ENCODE results near the gene UBALD1. TPM values are rescaled to one million over a fixed set of nuclear protein-coding genes. Genes with fewer than 3 reads are reported as not detected.

Gene UBALD1
- total and polyA plus RNA-seq, 9 of the 15 experiments (the other 6 are each of a cell fraction or from before 2014, with no cell fraction given): 1.3 to 38.0 (median 6.2) TPM; not detected in 2

DNA sequence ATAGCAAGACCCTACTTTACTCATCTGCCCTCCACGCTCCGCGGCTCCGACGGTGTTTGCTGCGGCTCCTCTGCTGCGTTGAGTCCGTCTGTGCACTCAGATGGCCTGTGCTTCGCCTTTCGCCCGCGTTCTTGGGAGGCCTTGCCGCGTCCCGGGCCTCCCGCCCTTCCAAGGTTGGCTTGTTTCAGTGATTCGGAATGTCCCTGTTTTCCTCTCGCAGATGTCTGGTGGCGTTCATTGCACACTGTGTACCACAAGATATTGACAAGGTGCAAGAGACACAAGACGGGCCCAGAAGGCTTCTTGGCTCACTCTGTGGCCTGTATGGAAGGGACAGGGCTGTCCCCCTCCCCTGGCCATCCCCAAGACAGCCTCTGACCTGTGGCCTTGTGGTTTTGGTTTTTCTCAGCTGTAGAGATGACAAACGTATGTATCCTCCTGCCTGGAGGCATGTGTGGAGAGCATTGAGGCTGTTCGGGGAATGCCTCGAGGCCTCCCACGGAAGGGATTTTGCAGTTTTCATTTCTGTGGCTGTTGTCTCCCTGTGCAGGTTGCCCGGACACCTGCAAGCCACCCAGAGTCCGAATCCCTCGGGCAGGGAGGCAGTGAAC lies 25.3 kb upstream of the UBALD1 start:
- no peak overlapping the region for H3K27ac ChIP-seq (ENCODE audit: extremely low read depth, low read depth, low read length)
- H3K9me3 ChIP-seq (replicated peaks; ENCODE audit: control insufficient read depth, insufficient read depth, low read depth, low read length): no peaks in the 10 kb centered on the region
- H3K4me2 ChIP-seq (ENCODE audit: insufficient read depth, low read length): no peak overlapping the region
- intact Hi-C loops (cut with micrococcal nuclease): no loop called here
- in situ Hi-C loops (cut with MboI): no loop called here
- DNase-seq (ENCODE audit: extremely low read depth in 1 of 4, low spot score in 3 of 4): no peak
- H3K27me3 ChIP-seq (ENCODE audit: control insufficient read depth in 2 of 2, insufficient read depth in 2 of 2, low read length in 2 of 2): no peaks in the 10 kb centered on the region
- 0 out of 3 replicates have a peak, but pooled peaks have one; percentile 33 for ATAC-seq
- peaks cover 12% of the 10 kb centered on the region; the same call in 1 of the 3 replicates for H3K36me3 ChIP-seq (ENCODE audit: control insufficient read depth, insufficient read depth, low read length)
- peaks cover 4% of the 10 kb centered on the region; the same call in 1 of the 2 replicates for H4K20me1 ChIP-seq (replicated peaks; ENCODE audit: control insufficient read depth, insufficient read depth, low read length)
- no peaks in the 10 kb centered on the region for H3K9me1 ChIP-seq (ENCODE audit: control insufficient read depth, insufficient read depth, low read length)
- no TSS peak for BruUV-seq (replicated peaks)
- H3K4me3 ChIP-seq: no peak overlapping the region
- peak; percentile 46 for FAIRE-seq
- H3K79me2 ChIP-seq (ENCODE audit: control insufficient read depth, insufficient read depth, low read length): peaks cover 37% of the 10 kb centered on the region
- peak overlapping the region in 1 of 2 experiments; percentile 64; a peak in 2 of 4 replicates for H3K9ac ChIP-seq (ENCODE audit: insufficient read depth in 1 of 2, low read depth in 2 of 2, low read length in 2 of 2)
- WGBS (ENCODE audit: insufficient coverage, low coverage, missing lambda C conversion rate): 71% methylated on average over 11 of the region's 27 CpGs
- CTCF ChIA-PET (ENCODE audit: low intra/inter-chr PET ratio): interaction anchor here (0.8 kb wide), 1 partner anchor 11 kb away, joined by 3 read pairs; no protein-coding TSS in a partner anchor
- no peak overlapping the region for H2AFZ ChIP-seq (ENCODE audit: low read depth, low read length)
- TF ChIP-seq, protein P1, sequence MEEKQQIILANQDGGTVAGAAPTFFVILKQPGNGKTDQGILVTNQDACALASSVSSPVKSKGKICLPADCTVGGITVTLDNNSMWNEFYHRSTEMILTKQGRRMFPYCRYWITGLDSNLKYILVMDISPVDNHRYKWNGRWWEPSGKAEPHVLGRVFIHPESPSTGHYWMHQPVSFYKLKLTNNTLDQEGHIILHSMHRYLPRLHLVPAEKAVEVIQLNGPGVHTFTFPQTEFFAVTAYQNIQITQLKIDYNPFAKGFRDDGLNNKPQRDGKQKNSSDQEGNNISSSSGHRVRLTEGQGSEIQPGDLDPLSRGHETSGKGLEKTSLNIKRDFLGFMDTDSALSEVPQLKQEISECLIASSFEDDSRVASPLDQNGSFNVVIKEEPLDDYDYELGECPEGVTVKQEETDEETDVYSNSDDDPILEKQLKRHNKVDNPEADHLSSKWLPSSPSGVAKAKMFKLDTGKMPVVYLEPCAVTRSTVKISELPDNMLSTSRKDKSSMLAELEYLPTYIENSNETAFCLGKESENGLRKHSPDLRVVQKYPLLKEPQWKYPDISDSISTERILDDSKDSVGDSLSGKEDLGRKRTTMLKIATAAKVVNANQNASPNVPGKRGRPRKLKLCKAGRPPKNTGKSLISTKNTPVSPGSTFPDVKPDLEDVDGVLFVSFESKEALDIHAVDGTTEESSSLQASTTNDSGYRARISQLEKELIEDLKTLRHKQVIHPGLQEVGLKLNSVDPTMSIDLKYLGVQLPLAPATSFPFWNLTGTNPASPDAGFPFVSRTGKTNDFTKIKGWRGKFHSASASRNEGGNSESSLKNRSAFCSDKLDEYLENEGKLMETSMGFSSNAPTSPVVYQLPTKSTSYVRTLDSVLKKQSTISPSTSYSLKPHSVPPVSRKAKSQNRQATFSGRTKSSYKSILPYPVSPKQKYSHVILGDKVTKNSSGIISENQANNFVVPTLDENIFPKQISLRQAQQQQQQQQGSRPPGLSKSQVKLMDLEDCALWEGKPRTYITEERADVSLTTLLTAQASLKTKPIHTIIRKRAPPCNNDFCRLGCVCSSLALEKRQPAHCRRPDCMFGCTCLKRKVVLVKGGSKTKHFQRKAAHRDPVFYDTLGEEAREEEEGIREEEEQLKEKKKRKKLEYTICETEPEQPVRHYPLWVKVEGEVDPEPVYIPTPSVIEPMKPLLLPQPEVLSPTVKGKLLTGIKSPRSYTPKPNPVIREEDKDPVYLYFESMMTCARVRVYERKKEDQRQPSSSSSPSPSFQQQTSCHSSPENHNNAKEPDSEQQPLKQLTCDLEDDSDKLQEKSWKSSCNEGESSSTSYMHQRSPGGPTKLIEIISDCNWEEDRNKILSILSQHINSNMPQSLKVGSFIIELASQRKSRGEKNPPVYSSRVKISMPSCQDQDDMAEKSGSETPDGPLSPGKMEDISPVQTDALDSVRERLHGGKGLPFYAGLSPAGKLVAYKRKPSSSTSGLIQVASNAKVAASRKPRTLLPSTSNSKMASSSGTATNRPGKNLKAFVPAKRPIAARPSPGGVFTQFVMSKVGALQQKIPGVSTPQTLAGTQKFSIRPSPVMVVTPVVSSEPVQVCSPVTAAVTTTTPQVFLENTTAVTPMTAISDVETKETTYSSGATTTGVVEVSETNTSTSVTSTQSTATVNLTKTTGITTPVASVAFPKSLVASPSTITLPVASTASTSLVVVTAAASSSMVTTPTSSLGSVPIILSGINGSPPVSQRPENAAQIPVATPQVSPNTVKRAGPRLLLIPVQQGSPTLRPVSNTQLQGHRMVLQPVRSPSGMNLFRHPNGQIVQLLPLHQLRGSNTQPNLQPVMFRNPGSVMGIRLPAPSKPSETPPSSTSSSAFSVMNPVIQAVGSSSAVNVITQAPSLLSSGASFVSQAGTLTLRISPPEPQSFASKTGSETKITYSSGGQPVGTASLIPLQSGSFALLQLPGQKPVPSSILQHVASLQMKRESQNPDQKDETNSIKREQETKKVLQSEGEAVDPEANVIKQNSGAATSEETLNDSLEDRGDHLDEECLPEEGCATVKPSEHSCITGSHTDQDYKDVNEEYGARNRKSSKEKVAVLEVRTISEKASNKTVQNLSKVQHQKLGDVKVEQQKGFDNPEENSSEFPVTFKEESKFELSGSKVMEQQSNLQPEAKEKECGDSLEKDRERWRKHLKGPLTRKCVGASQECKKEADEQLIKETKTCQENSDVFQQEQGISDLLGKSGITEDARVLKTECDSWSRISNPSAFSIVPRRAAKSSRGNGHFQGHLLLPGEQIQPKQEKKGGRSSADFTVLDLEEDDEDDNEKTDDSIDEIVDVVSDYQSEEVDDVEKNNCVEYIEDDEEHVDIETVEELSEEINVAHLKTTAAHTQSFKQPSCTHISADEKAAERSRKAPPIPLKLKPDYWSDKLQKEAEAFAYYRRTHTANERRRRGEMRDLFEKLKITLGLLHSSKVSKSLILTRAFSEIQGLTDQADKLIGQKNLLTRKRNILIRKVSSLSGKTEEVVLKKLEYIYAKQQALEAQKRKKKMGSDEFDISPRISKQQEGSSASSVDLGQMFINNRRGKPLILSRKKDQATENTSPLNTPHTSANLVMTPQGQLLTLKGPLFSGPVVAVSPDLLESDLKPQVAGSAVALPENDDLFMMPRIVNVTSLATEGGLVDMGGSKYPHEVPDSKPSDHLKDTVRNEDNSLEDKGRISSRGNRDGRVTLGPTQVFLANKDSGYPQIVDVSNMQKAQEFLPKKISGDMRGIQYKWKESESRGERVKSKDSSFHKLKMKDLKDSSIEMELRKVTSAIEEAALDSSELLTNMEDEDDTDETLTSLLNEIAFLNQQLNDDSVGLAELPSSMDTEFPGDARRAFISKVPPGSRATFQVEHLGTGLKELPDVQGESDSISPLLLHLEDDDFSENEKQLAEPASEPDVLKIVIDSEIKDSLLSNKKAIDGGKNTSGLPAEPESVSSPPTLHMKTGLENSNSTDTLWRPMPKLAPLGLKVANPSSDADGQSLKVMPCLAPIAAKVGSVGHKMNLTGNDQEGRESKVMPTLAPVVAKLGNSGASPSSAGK (IDR thresholded peaks at IDR 0.05): no peak
- TF ChIP-seq ZNF584 (CRISPR knock-in tag; IDR thresholded peaks at IDR 0.05; ENCODE audit: low read depth): no peak
- TF ChIP-seq, protein P2, sequence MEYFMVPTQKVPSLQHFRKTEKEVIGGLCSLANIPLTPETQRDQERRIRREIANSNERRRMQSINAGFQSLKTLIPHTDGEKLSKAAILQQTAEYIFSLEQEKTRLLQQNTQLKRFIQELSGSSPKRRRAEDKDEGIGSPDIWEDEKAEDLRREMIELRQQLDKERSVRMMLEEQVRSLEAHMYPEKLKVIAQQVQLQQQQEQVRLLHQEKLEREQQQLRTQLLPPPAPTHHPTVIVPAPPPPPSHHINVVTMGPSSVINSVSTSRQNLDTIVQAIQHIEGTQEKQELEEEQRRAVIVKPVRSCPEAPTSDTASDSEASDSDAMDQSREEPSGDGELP (CRISPR knock-in tag; IDR thresholded peaks at IDR 0.05; ENCODE audit: borderline replicate concordance): peak; percentile 46
- peaks cover 0 to 31% of the 10 kb centered on the region in 2 experiments; a peak in 1 of 5 replicates for H3K4me1 ChIP-seq (replicated peaks in 1 of 2; ENCODE audit: control insufficient read depth in 2 of 2, insufficient read depth in 2 of 2, low read length in 2 of 2)
- POLR2A ChIA-PET: no interaction called here
